ENCODE results near the gene ATP12A.

The ATP12A gene

GRCh38 chr13:24688111-24688510, 7.9 kb downstream of the ATP12A start:
- DNase-seq (ENCODE audit: low read depth) = no peak

- no peak for DNase-seq (ENCODE audit: low read depth)
Observed at GRCh38 chr13:24688950-24689349, 8.7 kb downstream of the ATP12A start.

- DNase-seq (ENCODE audit: low read depth) = no peak
Observed at GRCh38 chr13:24691381-24691780, 11.2 kb downstream of the ATP12A start.

- peak; percentile 15 for DNase-seq (ENCODE audit: low read depth)
Observed at GRCh38 chr13:24692561-24692960, 12.4 kb downstream of the ATP12A start.

- no peak for DNase-seq (ENCODE audit: low read depth)
Observed at GRCh38 chr13:24693862-24694471, 13.8 kb downstream of the ATP12A start.

- DNase-seq (ENCODE audit: low read depth) = no peak
Observed at GRCh38 chr13:24694907-24695306, 14.7 kb downstream of the ATP12A start.

- DNase-seq (ENCODE audit: low read depth) = no peak
Observed at GRCh38 chr13:24698686-24699085, 18.5 kb downstream of the ATP12A start.

- no peak for DNase-seq (ENCODE audit: low read depth)
Observed at GRCh38 chr13:24699541-24699940, 19.3 kb downstream of the ATP12A start.

GRCh38 chr13:24700539-24700938, 20.3 kb downstream of the ATP12A start:
- DNase-seq (ENCODE audit: low read depth) = no peak

- DNase-seq (ENCODE audit: low read depth) = no peak
Observed at GRCh38 chr13:24706886-24707585, 26.8 kb downstream of the ATP12A start.

GRCh38 chr13:24709186-24709913, 29.1 kb downstream of the ATP12A start:
- no peak for DNase-seq (ENCODE audit: low read depth)

- no peak for DNase-seq (ENCODE audit: low read depth)
Observed at GRCh38 chr13:24713022-24713421, 32.8 kb downstream of the ATP12A start.

GRCh38 chr13:24716011-24716410, 35.8 kb downstream of the ATP12A start:
- DNase-seq (ENCODE audit: low read depth) = no peak

GRCh38 chr13:24716446-24716845, 36.2 kb downstream of the ATP12A start:
- DNase-seq (ENCODE audit: low read depth) = no peak

GRCh38 chr13:24717217-24717616, 37.0 kb downstream of the ATP12A start:
- DNase-seq (ENCODE audit: low read depth) = no peak

- no peak for DNase-seq (ENCODE audit: low read depth)
Observed at GRCh38 chr13:24718192-24718965, 38.2 kb downstream of the ATP12A start.

GRCh38 chr13:24719139-24719538, 38.9 kb downstream of the ATP12A start:
- no peak for DNase-seq (ENCODE audit: low read depth)

GRCh38 chr13:24723206-24723605, 43.0 kb downstream of the ATP12A start:
- DNase-seq (ENCODE audit: low read depth) = no peak

- no peak for DNase-seq (ENCODE audit: low read depth)
Observed at GRCh38 chr13:24724714-24725113, 44.5 kb downstream of the ATP12A start.

- no peak for DNase-seq (ENCODE audit: low read depth)
Observed at GRCh38 chr13:24725379-24725778, 45.2 kb downstream of the ATP12A start.

- peak; percentile 62 for DNase-seq (ENCODE audit: low read depth)
Observed at GRCh38 chr13:24727731-24728601, 47.8 kb downstream of the ATP12A start.
